WTC11 (cell line): ENCODE measurements around the gene MGMT. TPM values are rescaled to one million over a fixed set of nuclear protein-coding genes. Genes with fewer than 3 reads are reported as not detected.

Experiments used
- ATAC-seq: fragments of 200-7000 bp; cut with Tn5 transposase; 2 replicates; pipeline ENCODE4 v1.10.0; 2021; ENCODE audit warnings: mild to moderate bottlenecking, moderate library complexity
- CTCF ChIA-PET: fragments of 300-600 bp; sonication (Branson Sonifier 250); formaldehyde crosslinking; loops from one replicate; lab custom pipeline; 2021; ENCODE audit warnings: antibody characterized with exemption; lab: Charles Lee
- POLR2A ChIA-PET: fragments of 350-600 bp; sonication (Branson Sonifier 250); formaldehyde crosslinking; loops from one replicate; lab custom pipeline; 2021; ENCODE audit warnings: antibody characterized with exemption; lab: Charles Lee
- DNase-seq: peaks from one replicate; pipeline ENCODE4 v3.0.0; 2021; ENCODE audit warnings: low spot score
- H3K27ac Mint-ChIP-seq: 2 replicates; pipeline ENCODE4 v1.8.0; 2021; ENCODE audit warnings: mixed read lengths
- H3K27me3 Mint-ChIP-seq: 2 replicates; pipeline ENCODE4 v1.8.0; 2021; ENCODE audit warnings: low read depth, mild to moderate bottlenecking, moderate library complexity, mixed read lengths
- H3K36me3 Mint-ChIP-seq: 2 replicates; pipeline ENCODE4 v1.8.0; 2021; ENCODE audit warnings: mixed read lengths
- H3K4me1 Mint-ChIP-seq: 2 replicates; pipeline ENCODE4 v1.8.0; 2022; ENCODE audit warnings: mixed read lengths
- H3K4me3 Mint-ChIP-seq: 2 replicates; pipeline ENCODE4 v1.8.0; 2021; ENCODE audit warnings: mild to moderate bottlenecking, moderate library complexity, mixed read lengths
- H3K9me3 Mint-ChIP-seq: 2 replicates; pipeline ENCODE4 v1.8.0; 2021; ENCODE audit warnings: mixed read lengths
- AR ChIP-seq: fragments of 250-450 bp; sonication (Bioruptor Pico); IDR thresholded peaks from 2 replicates; pipeline ENCODE4 v1.9.0; 2021; ENCODE audit warnings: mild to moderate bottlenecking
- ARID4B ChIP-seq: sonication (generic); formaldehyde crosslinking; IDR thresholded peaks from 2 replicates; pipeline ENCODE4 v1.8.0; 2023; ENCODE audit warnings: missing genetic modification reagents, mild to moderate bottlenecking, borderline replicate concordance
- ATF1 ChIP-seq: sonication (generic); formaldehyde crosslinking; IDR thresholded peaks from 2 replicates; pipeline ENCODE4 v1.8.1; 2023; ENCODE audit warnings: mild to moderate bottlenecking, moderate library complexity, missing genetic modification reagents
- ATF6 ChIP-seq: sonication (generic); formaldehyde crosslinking; IDR thresholded peaks from 2 replicates; pipeline ENCODE4 v1.8.1; 2023; ENCODE audit warnings: mild to moderate bottlenecking, missing genetic modification reagents
- CREB1 ChIP-seq: sonication (generic); formaldehyde crosslinking; IDR thresholded peaks from 2 replicates; pipeline ENCODE4 v1.8.0; 2023; ENCODE audit warnings: mild to moderate bottlenecking, missing genetic modification reagents
- E2F1 ChIP-seq: sonication (generic); formaldehyde crosslinking; IDR thresholded peaks from 2 replicates; pipeline ENCODE4 v1.8.0; 2022; ENCODE audit warnings: mild to moderate bottlenecking, missing genetic modification reagents
- ETV6 ChIP-seq: sonication (generic); formaldehyde crosslinking; IDR thresholded peaks from 2 replicates; pipeline ENCODE4 v1.8.1; 2022; ENCODE audit warnings: mild to moderate bottlenecking, missing genetic modification reagents
- IRF1 ChIP-seq: sonication (generic); formaldehyde crosslinking; IDR thresholded peaks from 2 replicates; pipeline ENCODE4 v1.8.0; 2023; ENCODE audit warnings: missing genetic modification reagents
- IRF2 ChIP-seq: sonication (generic); formaldehyde crosslinking; IDR thresholded peaks from 2 replicates; pipeline ENCODE4 v1.8.0; 2022; ENCODE audit warnings: low read depth, missing genetic modification reagents, borderline replicate concordance
- JAZF1 ChIP-seq: fragments of 250-450 bp; sonication (Bioruptor Pico); IDR thresholded peaks from 2 replicates; pipeline ENCODE4 v1.9.0; 2021; ENCODE audit warnings: moderate library complexity, mild to moderate bottlenecking, inconsistent platforms
- KAT7 ChIP-seq: sonication (generic); formaldehyde crosslinking; IDR thresholded peaks from 2 replicates; pipeline ENCODE4 v1.8.1; 2023; ENCODE audit warnings: missing genetic modification reagents, mild to moderate bottlenecking, borderline replicate concordance
- MXD4 ChIP-seq: fragments of 250-450 bp; sonication (Bioruptor Pico); IDR thresholded peaks from 2 replicates; pipeline ENCODE4 v1.8.0; 2021; ENCODE audit warnings: mild to moderate bottlenecking, moderate library complexity, borderline replicate concordance
- NFYB ChIP-seq: sonication (generic); formaldehyde crosslinking; conservative IDR thresholded peaks from 2 replicates; pipeline ENCODE4 v1.8.0; 2022; ENCODE audit warnings: low read depth, missing genetic modification reagents
- NR1H2 ChIP-seq: sonication (generic); formaldehyde crosslinking; IDR thresholded peaks from 2 replicates; pipeline ENCODE4 v1.9.0; 2021; ENCODE audit warnings: mild to moderate bottlenecking, moderate library complexity, missing genetic modification reagents
- TCF7 ChIP-seq: sonication (generic); formaldehyde crosslinking; IDR thresholded peaks from 2 replicates; pipeline ENCODE4 v1.8.0; 2022; ENCODE audit warnings: mild to moderate bottlenecking, low read depth, missing genetic modification reagents, moderate library complexity
- TP53 ChIP-seq: sonication (generic); formaldehyde crosslinking; IDR thresholded peaks from 2 replicates; pipeline ENCODE4 v1.8.1; 2023; ENCODE audit warnings: mild to moderate bottlenecking, missing genetic modification reagents
- ZBTB21 ChIP-seq: sonication (generic); formaldehyde crosslinking; IDR thresholded peaks from 2 replicates; pipeline ENCODE4 v1.8.1; 2023; ENCODE audit warnings: mild to moderate bottlenecking, missing genetic modification reagents, borderline replicate concordance
- ZNF671 ChIP-seq: fragments of 250-450 bp; sonication (Bioruptor Pico); IDR thresholded peaks from 2 replicates; pipeline ENCODE4 v1.8.0; 2021; ENCODE audit warnings: mild to moderate bottlenecking
- ZSCAN18 ChIP-seq: fragments of 250-450 bp; sonication (Bioruptor Pico); IDR thresholded peaks from 2 replicates; pipeline ENCODE4 v2.1.2; 2022; ENCODE audit warnings: mild to moderate bottlenecking, moderate library complexity
- total RNA-seq: library from RNA; stranded (reverse); gene quantifications from 3 replicates; pipeline ENCODE4 v1.2.3, GENCODE V29; 2021

MGMT gene
- total RNA-seq, 1 experiment from 2014 or later = 11.8 TPM

- TF ChIP-seq ATF1 (CRISPR knock-in tag) = no peak
- TF ChIP-seq ATF6 (CRISPR knock-in tag) = no peak
- no peak for TF ChIP-seq NR1H2 (CRISPR knock-in tag)
- TF ChIP-seq TCF7 = no peak
- ATAC-seq = no peak
- POLR2A ChIA-PET = no interaction called here
- H3K27ac Mint-ChIP-seq = no peak overlapping the region
- H3K36me3 Mint-ChIP-seq = no peaks in the 10 kb centered on the region
- H3K27me3 Mint-ChIP-seq = no peaks in the 10 kb centered on the region
- no peak for DNase-seq
- H3K9me3 Mint-ChIP-seq = no peaks in the 10 kb centered on the region
- H3K4me3 Mint-ChIP-seq = no peak overlapping the region
- peaks cover 34% of the 10 kb centered on the region for H3K4me1 Mint-ChIP-seq
- CTCF ChIA-PET = interaction anchor here (1.2 to 2.1 kb wide), 2 partner anchors 47 to 48 kb away, joined by 3 to 5 read pairs; no protein-coding TSS in a partner anchor
Measured at GRCh38 chr10:129706081-129706480, 239.0 kb downstream of the MGMT start.

GRCh38 chr10:129706523-129706922 is 239.5 kb downstream of the MGMT start:
- no peaks in the 10 kb centered on the region for H3K36me3 Mint-ChIP-seq
- no peak overlapping the region for H3K27ac Mint-ChIP-seq
- ATAC-seq = no peak
- TF ChIP-seq MXD4 = no peak
- TF ChIP-seq JAZF1 (CRISPR knock-in tag) = no peak
- no peak for TF ChIP-seq NFYB
- no peak for TF ChIP-seq KAT7 (CRISPR knock-in tag)
- TF ChIP-seq ETV6 (CRISPR knock-in tag) = no peak
- no peak for TF ChIP-seq IRF1 (CRISPR knock-in tag)
- no peak for TF ChIP-seq ARID4B (CRISPR knock-in tag)
- TF ChIP-seq ZNF671 (CRISPR knock-in tag) = no peak
- no peak for TF ChIP-seq ZBTB21 (CRISPR knock-in tag)
- no peak for TF ChIP-seq ZSCAN18 (CRISPR knock-in tag)
- TF ChIP-seq TP53 (CRISPR knock-in tag) = no peak
- TF ChIP-seq AR (CRISPR knock-in tag) = no peak
- no peak for TF ChIP-seq ATF6 (CRISPR knock-in tag)
- no peak for TF ChIP-seq IRF2
- no peak for TF ChIP-seq CREB1
- no peak for TF ChIP-seq E2F1 (CRISPR knock-in tag)

More at GRCh38 chr10:129706523-129706922, 239.5 kb downstream of the MGMT start:
- peaks cover 34% of the 10 kb centered on the region for H3K4me1 Mint-ChIP-seq
- ChIA-PET POLR2A (no interaction called here), CTCF (interaction anchor here (1.2 kb wide), 1 partner anchor 48 kb away, joined by 3 read pairs; no protein-coding TSS in a partner anchor)
- no peak overlapping the region for H3K4me3 Mint-ChIP-seq
- no peaks in the 10 kb centered on the region for H3K27me3 Mint-ChIP-seq
- no peak for DNase-seq
- no peaks in the 10 kb centered on the region for H3K9me3 Mint-ChIP-seq
